ENCODE data around the gene DCAKD.
A peak's percentile ranks its signal among the peaks of the same experiment; 100 is the strongest.

DCAKD gene

GRCh38 chr17:45051060-45051719, at the start of gene DCAKD:
Gene DCAKD, minus strand, starts transcription at chr17:45051632. Its CDS starts 16,747 bp downstream, at chr17:45034885.
- DNase-seq, result peak; percentile 67

GRCh38 chr17:45098869-45099616, 47.6 kb upstream of the DCAKD start:
- DNase-seq, result no peak

- no peak for DNase-seq
Measured at GRCh38 chr17:45098081-45098868, 46.8 kb upstream of the DCAKD start.

- no peak for DNase-seq
Measured at GRCh38 chr17:45096926-45097325, 45.5 kb upstream of the DCAKD start.

GRCh38 chr17:45096141-45096540, 44.7 kb upstream of the DCAKD start:
- no peak for DNase-seq

- DNase-seq, result peak; percentile 28
Measured at GRCh38 chr17:45093444-45094110, 42.1 kb upstream of the DCAKD start.

GRCh38 chr17:45092911-45093430, 41.5 kb upstream of the DCAKD start:
- DNase-seq, result peak; percentile 47

- DNase-seq, result no peak
Measured at GRCh38 chr17:45091778-45092425, 40.5 kb upstream of the DCAKD start.

- DNase-seq, result no peak
Measured at GRCh38 chr17:45090711-45091110, 39.3 kb upstream of the DCAKD start.

- DNase-seq, result no peak
Measured at GRCh38 chr17:45088741-45089140, 37.3 kb upstream of the DCAKD start.

GRCh38 chr17:45087978-45088377, 36.5 kb upstream of the DCAKD start:
- DNase-seq, result no peak

GRCh38 chr17:45087504-45087975, 36.1 kb upstream of the DCAKD start:
- DNase-seq, result no peak

- DNase-seq, result no peak
Measured at GRCh38 chr17:45086865-45087503, 35.6 kb upstream of the DCAKD start.

- DNase-seq, result no peak
Measured at GRCh38 chr17:45086391-45086790, 35.0 kb upstream of the DCAKD start.

- DNase-seq, result no peak
Measured at GRCh38 chr17:45081047-45081703, 29.7 kb upstream of the DCAKD start.

- no peak for DNase-seq
Measured at GRCh38 chr17:45077643-45078042, 26.2 kb upstream of the DCAKD start.

- DNase-seq, result no peak
Measured at GRCh38 chr17:45073414-45074070, 22.1 kb upstream of the DCAKD start.

GRCh38 chr17:45070809-45071208, 19.4 kb upstream of the DCAKD start:
- DNase-seq, result no peak

- no peak for DNase-seq
Measured at GRCh38 chr17:45070001-45070400, 18.6 kb upstream of the DCAKD start.

GRCh38 chr17:45067637-45068036, 16.2 kb upstream of the DCAKD start:
- no peak for DNase-seq

- DNase-seq, result no peak
Measured at GRCh38 chr17:45063198-45063597, 11.8 kb upstream of the DCAKD start.
